ENCODE data around the gene ESPNL. TPM values are rescaled to one million over a fixed set of nuclear protein-coding genes. Genes with fewer than 3 reads are reported as not detected.

ESPNL gene
- total and polyA plus RNA-seq, 2 of the 4 experiments (the other 2 are of a cell fraction): 2.0 TPM

- H4K20me1 ChIP-seq (ENCODE audit: insufficient read depth, low read length): no peaks in the 10 kb centered on the region
- no peaks in the 10 kb centered on the region for H3K9me3 ChIP-seq (ENCODE audit: control insufficient read depth, insufficient read depth, low read length)
- H2AK5ac ChIP-seq (ENCODE audit: low read depth, low read length): no peak overlapping the region
- TF ChIP-seq RAD21 (IDR thresholded peaks at IDR 0.05; ENCODE audit: low read length): no peak
- no peak for TF ChIP-seq MAFK (IDR thresholded peaks at IDR 0.05; ENCODE audit: low read depth, low read length)
- TF ChIP-seq POLR2A (IDR thresholded peaks at IDR 0.05; ENCODE audit: low read depth, low read length): no peak
- no peak for TF ChIP-seq SMC3 (IDR thresholded peaks at IDR 0.05; ENCODE audit: low read depth, low read length)
- TF ChIP-seq CTCF (conservative IDR thresholded peaks at IDR 0.05; ENCODE audit: low read depth, low read length): no peak
- no peak for TF ChIP-seq MXI1 (IDR thresholded peaks at IDR 0.05; ENCODE audit: borderline replicate concordance, low read depth, low read length)
- H3K56ac ChIP-seq (ENCODE audit: extremely low read depth, insufficient read depth, low read length): no peak overlapping the region; the same call in 1 of the 2 replicates
- H3K36me3 ChIP-seq (ENCODE audit: control insufficient read depth, insufficient read depth, low read length): peaks cover 4% of the 10 kb centered on the region; the same call in 1 of the 2 replicates
- ChIA-PET POLR2A (ENCODE audit: unreplicated experiment) (no interaction called here), CTCF (interaction anchor here (0.7 kb wide), 1 partner anchor 71 kb away, joined by 3 read pairs; no protein-coding TSS in a partner anchor)
- H3K79me1 ChIP-seq (ENCODE audit: low read depth in 1 of 2, low read length in 2 of 2): no peaks in the 10 kb centered on the region
- H3K27me3 ChIP-seq (ENCODE audit: control insufficient read depth, insufficient read depth, low read length): no peaks in the 10 kb centered on the region
- H3K4ac ChIP-seq (ENCODE audit: low read depth, low read length): no peak overlapping the region
- dilution Hi-C loops (cut with HindIII; ENCODE audit: low sequenced_read_pairs, unreplicated experiment): no loop called here
- no peaks in the 10 kb centered on the region for H3K4me1 ChIP-seq (ENCODE audit: control insufficient read depth, insufficient read depth, low read length)
- H3K4me2 ChIP-seq (ENCODE audit: low read depth, low read length): no peak overlapping the region
- H3K4me3 ChIP-seq (ENCODE audit: insufficient read depth, low read depth, low read length): no peak overlapping the region
- DNase-seq: no peak
- no peak overlapping the region for H3K23ac ChIP-seq (ENCODE audit: low read depth, low read length)
- no peak for ATAC-seq (ENCODE audit: low read depth)
- no peak overlapping the region for H2BK20ac ChIP-seq (ENCODE audit: low read depth, low read length)
- no peak overlapping the region for H2BK15ac ChIP-seq (ENCODE audit: low read depth, low read length)
- H3K27ac ChIP-seq (ENCODE audit: insufficient read depth, low read length): no peak overlapping the region
- H4K8ac ChIP-seq (ENCODE audit: low read depth in 2 of 2, low read length in 2 of 2): no peak overlapping the region
- H3K14ac ChIP-seq (replicated peaks; ENCODE audit: low read depth, low read length): no peak overlapping the region
- in situ Hi-C loops (cut with MboI; ENCODE audit: low sequenced_read_pairs): no loop called here
- H3K18ac ChIP-seq (ENCODE audit: low read depth, low read length): no peak overlapping the region
- intact Hi-C loops (cut with micrococcal nuclease): no loop called here
- H3K9me1 ChIP-seq (ENCODE audit: insufficient read depth, low read length): no peaks in the 10 kb centered on the region
- no peak overlapping the region for H4K5ac ChIP-seq (ENCODE audit: low read depth, low read length)
- no peak overlapping the region for H2AK9ac ChIP-seq (replicated peaks; ENCODE audit: low read depth, low read length, poor library complexity)
- H2BK120ac ChIP-seq (ENCODE audit: low read depth, low read length): no peak overlapping the region
- no peak overlapping the region for H3K9ac ChIP-seq (ENCODE audit: low read depth, low read length)
- WGBS, 2 experiments (ENCODE audit: extremely low coverage in 2 of 2, insufficient read length in 1 of 2): 94% methylated on average over 9 of the region's 17 CpGs; no CpG with 5 or more reads in 1 of the 2 experiments
- no peak overlapping the region for H2BK5ac ChIP-seq (ENCODE audit: low read depth, low read length, poor library complexity, severe bottlenecking)
- H2AFZ ChIP-seq (replicated peaks; ENCODE audit: low read length, poor library complexity): no peak overlapping the region
- no peak overlapping the region for H4K91ac ChIP-seq (ENCODE audit: insufficient read depth, low read depth, low read length)
- BruUV-seq (replicated peaks): no TSS peak
These were observed 5.6 kb upstream of the ESPNL start for GRCh38 chr2:238094438-238095022.

All from IMR-90 (cell line).